GM10266 (cell line): ENCODE results near the gene IL1RAPL1.

Experiments used
- DNase-seq: peaks from one replicate; pipeline ENCODE4 v3.0.0; 2012; ENCODE audit errors: extremely low spot score
- CTCF ChIP-seq: IDR thresholded peaks from 2 replicates; pipeline ENCODE4 v1.5.1; 2012; ENCODE audit warnings: mild to moderate bottlenecking, low read depth; ENCODE audit not compliant: control insufficient read depth, insufficient read depth; ENCODE audit errors: missing control alignments

IL1RAPL1 gene

GRCh38 chrX:29604381-29604780, 1017.1 kb downstream of the IL1RAPL1 start:
- DNase-seq: no peak
- TF ChIP-seq CTCF: no peak

GRCh38 chrX:29617276-29617675, 1030.0 kb downstream of the IL1RAPL1 start:
- no peak for TF ChIP-seq CTCF
- DNase-seq: no peak

- no peak for TF ChIP-seq CTCF
- DNase-seq: no peak
Measured at GRCh38 chrX:29617725-29618124, 1030.5 kb downstream of the IL1RAPL1 start.

- no peak for DNase-seq
- TF ChIP-seq CTCF: no peak
Measured at GRCh38 chrX:29627833-29628232, 1040.6 kb downstream of the IL1RAPL1 start.

GRCh38 chrX:29634516-29634915, 1047.3 kb downstream of the IL1RAPL1 start:
- no peak for DNase-seq
- TF ChIP-seq CTCF: no peak

- no peak for TF ChIP-seq CTCF
- no peak for DNase-seq
Measured at GRCh38 chrX:29636331-29636730, 1049.1 kb downstream of the IL1RAPL1 start.

GRCh38 chrX:29640106-29640505, 1052.9 kb downstream of the IL1RAPL1 start:
- DNase-seq: no peak
- TF ChIP-seq CTCF: no peak
